Measurements from ENCODE around the gene IFNGR1. TPM values are rescaled to one million over a fixed set of nuclear protein-coding genes. Genes with fewer than 3 reads are reported as not detected.

The IFNGR1 gene
- total and polyA plus RNA-seq, 2 of the 13 experiments (the other 11 are each of a cell fraction or from before 2014, with no cell fraction given) = 82.8 to 87.8 TPM

DNA sequence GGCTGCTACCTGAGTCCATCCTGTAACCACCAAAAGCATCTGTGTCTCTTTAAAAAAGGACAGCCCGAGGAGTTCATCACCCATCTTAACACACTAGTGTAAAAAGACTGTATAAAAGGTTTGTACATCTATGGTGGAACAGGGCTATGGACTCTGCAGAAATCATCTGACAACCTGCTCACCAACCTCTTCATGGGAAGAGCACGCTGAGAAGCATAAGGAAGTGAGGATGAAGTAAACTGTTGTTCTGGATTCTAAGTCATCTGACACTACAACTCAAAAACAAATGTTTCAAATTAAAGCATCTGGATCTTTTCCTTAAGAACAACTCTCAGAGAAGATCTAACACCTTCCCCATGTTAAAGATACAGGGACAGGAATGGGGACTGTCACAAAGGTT, 5.4 kb downstream of the IFNGR1 start (continued):
- TF ChIP-seq, protein P1, sequence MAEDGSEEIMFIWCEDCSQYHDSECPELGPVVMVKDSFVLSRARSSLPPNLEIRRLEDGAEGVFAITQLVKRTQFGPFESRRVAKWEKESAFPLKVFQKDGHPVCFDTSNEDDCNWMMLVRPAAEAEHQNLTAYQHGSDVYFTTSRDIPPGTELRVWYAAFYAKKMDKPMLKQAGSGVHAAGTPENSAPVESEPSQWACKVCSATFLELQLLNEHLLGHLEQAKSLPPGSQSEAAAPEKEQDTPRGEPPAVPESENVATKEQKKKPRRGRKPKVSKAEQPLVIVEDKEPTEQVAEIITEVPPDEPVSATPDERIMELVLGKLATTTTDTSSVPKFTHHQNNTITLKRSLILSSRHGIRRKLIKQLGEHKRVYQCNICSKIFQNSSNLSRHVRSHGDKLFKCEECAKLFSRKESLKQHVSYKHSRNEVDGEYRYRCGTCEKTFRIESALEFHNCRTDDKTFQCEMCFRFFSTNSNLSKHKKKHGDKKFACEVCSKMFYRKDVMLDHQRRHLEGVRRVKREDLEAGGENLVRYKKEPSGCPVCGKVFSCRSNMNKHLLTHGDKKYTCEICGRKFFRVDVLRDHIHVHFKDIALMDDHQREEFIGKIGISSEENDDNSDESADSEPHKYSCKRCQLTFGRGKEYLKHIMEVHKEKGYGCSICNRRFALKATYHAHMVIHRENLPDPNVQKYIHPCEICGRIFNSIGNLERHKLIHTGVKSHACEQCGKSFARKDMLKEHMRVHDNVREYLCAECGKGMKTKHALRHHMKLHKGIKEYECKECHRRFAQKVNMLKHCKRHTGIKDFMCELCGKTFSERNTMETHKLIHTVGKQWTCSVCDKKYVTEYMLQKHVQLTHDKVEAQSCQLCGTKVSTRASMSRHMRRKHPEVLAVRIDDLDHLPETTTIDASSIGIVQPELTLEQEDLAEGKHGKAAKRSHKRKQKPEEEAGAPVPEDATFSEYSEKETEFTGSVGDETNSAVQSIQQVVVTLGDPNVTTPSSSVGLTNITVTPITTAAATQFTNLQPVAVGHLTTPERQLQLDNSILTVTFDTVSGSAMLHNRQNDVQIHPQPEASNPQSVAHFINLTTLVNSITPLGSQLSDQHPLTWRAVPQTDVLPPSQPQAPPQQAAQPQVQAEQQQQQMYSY (CRISPR knock-in tag; IDR thresholded peaks at IDR 0.05) = no peak
- TF ChIP-seq SUZ12 (IDR thresholded peaks at IDR 0.05; ENCODE audit: low read depth, low read length) = no peak

- ChIA-PET CTCF (ENCODE audit: low intra/inter-chr PET ratio, low total read pairs) (no interaction called here), POLR2A (no interaction called here)
- ATAC-seq (no peak), DNase-seq (ENCODE audit: low spot score) (no peak), FAIRE-seq (no peak)
- peaks cover 42% of the 10 kb centered on the region for H4K20me1 ChIP-seq (ENCODE audit: insufficient read depth, low read length)
- H3K9me3 ChIP-seq (ENCODE audit: low read length) = peaks cover 18% of the 10 kb centered on the region
- H3K9ac ChIP-seq (ENCODE audit: insufficient read depth, low read depth, low read length) = no peak overlapping the region
- BruUV-seq (replicated peaks) = no TSS peak
- H3K79me2 ChIP-seq (ENCODE audit: insufficient read depth, low read length) = peaks cover 99% of the 10 kb centered on the region
- WGBS (ENCODE audit: low lambda C conversion rate) = 89% methylated on average over 4 of the region's 4 CpGs
- in situ Hi-C loops (cut with HindIII; ENCODE audit: extremely low pct_ligation_motif_present, low pct_unique_long_range_greater_than_20kb) = no loop called here
- H3K4me3 ChIP-seq (replicated peaks in 1 of 3; ENCODE audit: insufficient read depth in 1 of 3, low read depth in 2 of 3, low read length in 3 of 3) = no peak overlapping the region
- H3K4me1 ChIP-seq (ENCODE audit: insufficient read depth, low read length) = peaks cover 72% of the 10 kb centered on the region
- 0 out of 2 replicates have a peak overlapping the region, but pooled peaks have one; percentile 9 for H3K4me2 ChIP-seq (ENCODE audit: low read depth, low read length)
- peaks cover 0 to under 1% of the 10 kb centered on the region in 2 experiments; a peak in 1 of 5 replicates for H3K27me3 ChIP-seq (ENCODE audit: control insufficient read depth in 1 of 2, insufficient read depth in 2 of 2, low read length in 2 of 2)
- TF ChIP-seq, protein P2, sequence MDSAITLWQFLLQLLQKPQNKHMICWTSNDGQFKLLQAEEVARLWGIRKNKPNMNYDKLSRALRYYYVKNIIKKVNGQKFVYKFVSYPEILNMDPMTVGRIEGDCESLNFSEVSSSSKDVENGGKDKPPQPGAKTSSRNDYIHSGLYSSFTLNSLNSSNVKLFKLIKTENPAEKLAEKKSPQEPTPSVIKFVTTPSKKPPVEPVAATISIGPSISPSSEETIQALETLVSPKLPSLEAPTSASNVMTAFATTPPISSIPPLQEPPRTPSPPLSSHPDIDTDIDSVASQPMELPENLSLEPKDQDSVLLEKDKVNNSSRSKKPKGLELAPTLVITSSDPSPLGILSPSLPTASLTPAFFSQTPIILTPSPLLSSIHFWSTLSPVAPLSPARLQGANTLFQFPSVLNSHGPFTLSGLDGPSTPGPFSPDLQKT (CRISPR knock-in tag; IDR thresholded peaks at IDR 0.05; ENCODE audit: borderline replicate concordance) = no peak
- TF ChIP-seq HMG20A (CRISPR knock-in tag; IDR thresholded peaks at IDR 0.05; ENCODE audit: borderline replicate concordance) = no peak
- no peak for TF ChIP-seq ZNF263 (CRISPR knock-in tag; IDR thresholded peaks at IDR 0.05)
- intact Hi-C loops (cut with micrococcal nuclease; ENCODE audit: unreplicated experiment) = no loop called here
- H2AFZ ChIP-seq (ENCODE audit: low read length) = no peak overlapping the region
- peaks cover 0 to 18% of the 10 kb centered on the region in 2 experiments; a peak in 2 of 5 replicates for H3K36me3 ChIP-seq (replicated peaks in 1 of 2; ENCODE audit: control insufficient read depth in 1 of 2, insufficient read depth in 2 of 2, low read length in 2 of 2)
- no peak overlapping the region for H3K27ac ChIP-seq (ENCODE audit: extremely low read length, insufficient read depth, low read length)
Observed at GRCh38 chr6:137213331-137213740, 5.8 kb downstream of the IFNGR1 start.

Data from HepG2 (cell line).